Endothelial cell of umbilical vein (primary cell): ENCODE results near the gene LSMEM2. TPM values are rescaled to one million over a fixed set of nuclear protein-coding genes. Genes with fewer than 3 reads are reported as not detected.

Source experiments
- BruUV-seq: library from RNA; stranded (reverse); fragments of 400-500 nt; replicated peaks from 2 replicates; lab custom pipeline; 2021; lab: Mats Ljungman, UMichigan
- CTCF ChIA-PET: fragments of 300-600, 350-600 bp; sonication (Branson Sonifier 250); formaldehyde crosslinking; loops from one replicate; lab custom pipeline; 2021; ENCODE audit warnings: antibody characterized with exemption, inconsistent platforms; lab: Charles Lee
- POLR2A ChIA-PET: fragments of 300-600, 350-600 bp; sonication (Branson Sonifier 250); formaldehyde crosslinking; loops from one replicate; lab custom pipeline; 2021; ENCODE audit warnings: antibody characterized with exemption, inconsistent platforms; lab: Charles Lee
- DNase-seq: peaks from one replicate; pipeline ENCODE4 v3.0.0-alpha.2; 2011; ENCODE audit warnings: low read depth, low spot score
- FAIRE-seq: peaks from 2 replicates; lab custom pipeline; 2011; peaks lifted over from hg19 to GRCh38; lab: Jason Lieb, UNC
- H2AFZ ChIP-seq: 2 replicates; pipeline ENCODE4 v1.6.0; 2012; ENCODE audit warnings: low read depth, low read length, control low read depth, inconsistent platforms
- H3K27ac ChIP-seq: 2 replicates; pipeline ENCODE4 v1.5.1; 2011; ENCODE audit warnings: low read depth, mild to moderate bottlenecking, control low read depth, low read length, moderate library complexity; ENCODE audit not compliant: insufficient read depth
- H3K27me3 ChIP-seq, 2 experiments: 2 replicates each; pipeline versions ENCODE4 v1.6.0 to v1.6.1; 2011; ENCODE audit warnings: low read length in 2 of 2, mixed read lengths in 1 of 2; ENCODE audit not compliant: control insufficient read depth in 2 of 2, insufficient read depth in 2 of 2
- H3K36me3 ChIP-seq, 2 experiments: 2 replicates in 1 of 2; 3 replicates in 1 of 2; pipeline ENCODE4 v1.5.1; 2011; ENCODE audit warnings: low read length in 2 of 2, mild to moderate bottlenecking in 1 of 2, moderate library complexity in 1 of 2; ENCODE audit not compliant: control insufficient read depth in 2 of 2, insufficient read depth in 2 of 2; ENCODE audit errors: extremely low read depth in 1 of 2
- H3K4me1 ChIP-seq: 3 replicates; pipeline ENCODE4 v1.5.1; 2011; ENCODE audit warnings: mild to moderate bottlenecking, low read length; ENCODE audit not compliant: control insufficient read depth, insufficient read depth; ENCODE audit errors: extremely low read depth
- H3K4me2 ChIP-seq: 2 replicates; pipeline ENCODE4 v1.6.1; 2011; ENCODE audit warnings: low read length, control low read depth, mixed read lengths; ENCODE audit not compliant: insufficient read depth
- H3K4me3 ChIP-seq, 3 experiments: fragments of 200-600 bp in 1 of 3; sonication (generic), shearing (Covaris generic) in 1 of 3; replicated peaks in 1 of 3; 2 replicates each; pipeline ENCODE4 v1.5.1; 2011 to 2016; ENCODE audit warnings: control low read depth in 3 of 3, low read length in 3 of 3, mild to moderate bottlenecking in 2 of 3, inconsistent platforms in 1 of 3, low read depth in 1 of 3, moderate library complexity in 1 of 3; ENCODE audit not compliant: insufficient read depth in 1 of 3
- H3K79me2 ChIP-seq: 2 replicates; pipeline ENCODE4 v1.6.0; 2012; ENCODE audit warnings: low read length, inconsistent platforms; ENCODE audit not compliant: control insufficient read depth, insufficient read depth
- H3K9ac ChIP-seq: replicated peaks from 2 replicates; pipeline ENCODE3; 2011; ENCODE audit warnings: low read length, control low read depth; ENCODE audit not compliant: insufficient read depth; ENCODE audit errors: extremely low read depth
- H3K9me1 ChIP-seq: replicated peaks from 3 replicates; pipeline ENCODE4 v1.6.0; 2011; ENCODE audit warnings: mild to moderate bottlenecking, low read length; ENCODE audit not compliant: control insufficient read depth, insufficient read depth; ENCODE audit errors: extremely low read depth
- H3K9me3 ChIP-seq: replicated peaks from 2 replicates; pipeline ENCODE4 v1.5.1; 2012; ENCODE audit warnings: low read length, inconsistent platforms; ENCODE audit not compliant: control insufficient read depth, insufficient read depth
- H4K20me1 ChIP-seq: replicated peaks from 2 replicates; pipeline ENCODE3; 2011; ENCODE audit warnings: mild to moderate bottlenecking, low read length; ENCODE audit not compliant: control insufficient read depth, insufficient read depth; ENCODE audit errors: extremely low read depth
- EZH2 ChIP-seq: IDR thresholded peaks from 2 replicates; pipeline ENCODE4 v1.6.1; 2012; ENCODE audit warnings: borderline replicate concordance, low read depth, mild to moderate bottlenecking, moderate library complexity, low read length, inconsistent platforms; ENCODE audit not compliant: severe bottlenecking
- FOS ChIP-seq: IDR thresholded peaks from 2 replicates; pipeline ENCODE4 v1.6.1; 2011; ENCODE audit warnings: mild to moderate bottlenecking, low read length, moderate library complexity, borderline replicate concordance; ENCODE audit not compliant: insufficient read depth
- GATA2 ChIP-seq: IDR thresholded peaks from 2 replicates; pipeline ENCODE4 v1.7.0; 2011; ENCODE audit warnings: low read depth, mild to moderate bottlenecking, moderate library complexity, mixed read lengths, low read length; ENCODE audit not compliant: insufficient read length, insufficient read depth
- JUN ChIP-seq: IDR thresholded peaks from 2 replicates; pipeline ENCODE4 v1.6.1; 2011; ENCODE audit warnings: borderline replicate concordance, low read depth; ENCODE audit not compliant: insufficient read length, insufficient read depth
- MYC ChIP-seq: IDR thresholded peaks from one replicate; pipeline ENCODE4 v1.6.1; 2011; ENCODE audit warnings: mild to moderate bottlenecking, low read depth, low read length
- POLR2A ChIP-seq: IDR thresholded peaks from 2 replicates; pipeline ENCODE4 v1.6.1; 2012; ENCODE audit warnings: low read depth, mild to moderate bottlenecking, control low read depth, low read length
- POLR2AphosphoS5 ChIP-seq: IDR thresholded peaks from 2 replicates; pipeline ENCODE4 v1.6.1; 2012; ENCODE audit warnings: low read depth, mild to moderate bottlenecking, control low read depth, low read length, moderate library complexity; ENCODE audit not compliant: insufficient read depth
- dilution Hi-C: fragments of 300-500 bp; cut with MboI; formaldehyde crosslinking; loops from one replicate; pipeline ENCODE4 v1.15.0; 2019; ENCODE audit warnings: low sequenced_read_pairs; ENCODE audit not compliant: extremely low pct_ligation_motif_present
- intact Hi-C: fragments of 100-400 bp; cut with micrococcal nuclease; formaldehyde crosslinking; loops from one replicate; pipeline ENCODE4 v1.10.0; 2022
- polyA plus RNA-seq, 4 experiments: library from polyadenylated mRNA; depleted of rRNA in 3 of 4; stranded (reverse) in 3 of 4; unstranded in 1 of 4; fragments of >200 nt; gene quantifications; 2 replicates each; pipeline versions ENCODE4 v1.2.1 to v1.2.3, GENCODE V29; 2011 to 2012; ENCODE audit warnings: missing spikeins in 1 of 4
- total RNA-seq: library from RNA; stranded (reverse); gene quantifications from 2 replicates; pipeline ENCODE4 v1.2.3, GENCODE V29; 2021
- TF ChIP-seq, protein P1 (sequence below), 2 donors: IDR thresholded peaks; 1 replicate in 1 of 2; 2 replicates in 1 of 2; pipeline ENCODE4 v1.5.1; 2011; ENCODE audit warnings: low read length in 2 of 2, mild to moderate bottlenecking in 2 of 2, moderate library complexity in 2 of 2, control low read depth in 1 of 2, inconsistent platforms in 1 of 2, low read depth in 1 of 2; ENCODE audit not compliant: insufficient read depth in 1 of 2; ENCODE audit errors: extremely low read depth in 1 of 2
- TF ChIP-seq, protein P2 (sequence below): IDR thresholded peaks from 2 replicates; pipeline ENCODE4 v1.6.1; 2011; ENCODE audit not compliant: insufficient read depth, insufficient read length

The LSMEM2 gene
- total and polyA plus RNA-seq, 2 donors (not counting 3 experiments of a cell fraction or from before 2014, with no cell fraction given): not detected

DNA sequence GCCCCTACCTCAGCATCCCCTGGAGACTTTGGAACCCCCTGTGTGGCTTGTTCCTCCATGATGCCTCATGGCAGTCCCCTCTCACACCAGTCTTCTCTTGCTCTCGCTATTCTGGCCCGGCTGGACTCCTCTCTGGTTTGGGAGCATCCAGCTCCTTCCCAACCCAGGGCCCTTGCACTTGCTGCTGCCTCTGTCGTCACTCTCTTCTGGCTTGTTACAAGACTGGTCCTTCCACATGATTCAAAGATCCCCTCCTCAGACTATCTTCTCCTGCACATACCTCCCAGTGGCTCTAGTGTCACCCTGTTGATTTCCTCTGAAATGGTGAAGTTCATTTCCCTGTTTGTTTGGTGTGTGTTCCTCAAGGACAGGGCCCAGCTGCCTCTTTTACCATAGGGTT lies 49.4 kb upstream of the LSMEM2 start:
- dilution Hi-C loops: no loop called here

DNA sequence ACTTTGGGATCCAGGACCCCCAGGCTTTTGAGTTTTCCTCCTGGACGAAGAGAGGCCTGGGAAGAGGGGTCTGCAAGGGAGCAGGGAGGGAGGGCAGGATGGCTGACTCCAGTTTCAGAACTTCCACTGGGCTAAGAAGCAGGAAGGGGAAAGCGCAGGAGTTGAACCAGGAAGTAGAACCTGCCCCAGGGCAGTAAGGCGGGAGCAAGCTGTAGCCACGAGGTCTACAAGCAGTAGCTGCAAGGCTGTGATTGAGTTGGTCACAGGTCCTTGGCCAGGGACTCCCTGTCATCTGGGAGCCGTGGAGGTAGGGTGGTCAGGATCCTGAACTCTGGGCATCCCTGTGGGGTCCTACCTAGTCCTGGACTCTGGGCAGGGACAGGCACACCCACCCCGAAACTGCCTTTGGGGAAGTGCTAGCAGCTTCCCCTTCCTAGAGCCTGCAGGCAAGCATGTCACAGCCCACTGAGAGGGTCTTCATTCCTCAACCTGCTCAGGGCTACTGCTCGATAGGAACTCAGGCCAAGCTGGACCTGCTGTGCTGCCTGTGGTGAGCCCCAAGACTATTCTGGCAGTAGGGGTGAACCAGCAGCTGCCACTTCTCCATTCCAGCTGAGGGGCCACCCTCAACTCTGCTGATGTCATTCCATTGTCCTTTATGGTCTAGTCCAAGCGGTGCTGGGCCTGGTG lies 48.6 kb upstream of the LSMEM2 start:
- no peak overlapping the region for H3K27ac ChIP-seq
- DNase-seq (no peak), FAIRE-seq (no peak)
- no peaks in the 10 kb centered on the region for H3K27me3 ChIP-seq
- no peaks in the 10 kb centered on the region for H3K36me3 ChIP-seq
- peaks cover 13% of the 10 kb centered on the region for H3K4me1 ChIP-seq
- no peak overlapping the region for H3K4me3 ChIP-seq
- no peaks in the 10 kb centered on the region for H3K9me1 ChIP-seq
- H4K20me1 ChIP-seq: no peaks in the 10 kb centered on the region
- no peaks in the 10 kb centered on the region for H3K9me3 ChIP-seq
- ChIA-PET CTCF (interaction anchor here (1.2 to 10.5 kb wide), 5 partner anchors 12 to 45 kb away, joined by 4 to 314 read pairs (median 98); partner anchors contain the start of gene GNAT1), POLR2A (interaction anchor here (1.0 kb wide), 1 partner anchor 13 kb away, joined by 3 read pairs; no protein-coding TSS in a partner anchor)
- intact Hi-C loops (no loop called here), dilution Hi-C loops (no loop called here)
- peaks cover 2% of the 10 kb centered on the region for H3K79me2 ChIP-seq
- no peak overlapping the region for H2AFZ ChIP-seq
- BruUV-seq: no TSS peak
- TF ChIP-seq MYC (no peak), JUN (no peak), POLR2A (no peak), FOS (no peak), GATA2 (no peak), EZH2 (no peak), POLR2AphosphoS5 (no peak)
- TF ChIP-seq, protein P1, sequence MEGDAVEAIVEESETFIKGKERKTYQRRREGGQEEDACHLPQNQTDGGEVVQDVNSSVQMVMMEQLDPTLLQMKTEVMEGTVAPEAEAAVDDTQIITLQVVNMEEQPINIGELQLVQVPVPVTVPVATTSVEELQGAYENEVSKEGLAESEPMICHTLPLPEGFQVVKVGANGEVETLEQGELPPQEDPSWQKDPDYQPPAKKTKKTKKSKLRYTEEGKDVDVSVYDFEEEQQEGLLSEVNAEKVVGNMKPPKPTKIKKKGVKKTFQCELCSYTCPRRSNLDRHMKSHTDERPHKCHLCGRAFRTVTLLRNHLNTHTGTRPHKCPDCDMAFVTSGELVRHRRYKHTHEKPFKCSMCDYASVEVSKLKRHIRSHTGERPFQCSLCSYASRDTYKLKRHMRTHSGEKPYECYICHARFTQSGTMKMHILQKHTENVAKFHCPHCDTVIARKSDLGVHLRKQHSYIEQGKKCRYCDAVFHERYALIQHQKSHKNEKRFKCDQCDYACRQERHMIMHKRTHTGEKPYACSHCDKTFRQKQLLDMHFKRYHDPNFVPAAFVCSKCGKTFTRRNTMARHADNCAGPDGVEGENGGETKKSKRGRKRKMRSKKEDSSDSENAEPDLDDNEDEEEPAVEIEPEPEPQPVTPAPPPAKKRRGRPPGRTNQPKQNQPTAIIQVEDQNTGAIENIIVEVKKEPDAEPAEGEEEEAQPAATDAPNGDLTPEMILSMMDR (IDR thresholded peaks at IDR 0.05; ENCODE audit: extremely low read depth in 1 of 2, insufficient read depth in 1 of 2, low read depth in 1 of 2, low read length in 2 of 2): no peak
- TF ChIP-seq, protein P2, sequence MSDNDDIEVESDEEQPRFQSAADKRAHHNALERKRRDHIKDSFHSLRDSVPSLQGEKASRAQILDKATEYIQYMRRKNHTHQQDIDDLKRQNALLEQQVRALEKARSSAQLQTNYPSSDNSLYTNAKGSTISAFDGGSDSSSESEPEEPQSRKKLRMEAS: no peak
- H3K4me2 ChIP-seq: no peak overlapping the region
- H3K9ac ChIP-seq: no peak overlapping the region

More for the DNA sequence above, 49.4 kb upstream of the LSMEM2 start:
- Histone ChIP-seq H3K9me3 (no peaks in the 10 kb centered on the region), H2AFZ (no peak overlapping the region), H3K79me2 (peaks cover 2% of the 10 kb centered on the region), H4K20me1 (no peaks in the 10 kb centered on the region), H3K9ac (no peak overlapping the region), H3K4me1 (peaks cover 13% of the 10 kb centered on the region), H3K4me2 (no peak overlapping the region), H3K36me3 (no peaks in the 10 kb centered on the region), H3K4me3 (no peak overlapping the region), H3K9me1 (no peaks in the 10 kb centered on the region), H3K27ac (no peak overlapping the region), H3K27me3 (no peaks in the 10 kb centered on the region)
- TF ChIP-seq, protein P1 (IDR thresholded peaks at IDR 0.05; ENCODE audit: extremely low read depth in 1 of 2, insufficient read depth in 1 of 2, low read depth in 1 of 2, low read length in 2 of 2): no peak
- no peak for FAIRE-seq
- BruUV-seq: no TSS peak
- ChIA-PET POLR2A (no interaction called here), CTCF (interaction anchor here (1.4 to 10.5 kb wide), 6 partner anchors 13 to 95 kb away, joined by 3 to 314 read pairs (median 76); partner anchors contain the start of genes GNAT1 and SEMA3B)
- DNase-seq: no peak
- intact Hi-C loops: no loop called here
